Endothelial cell of umbilical vein (primary cell): Measurements from ENCODE around the gene CHST11. TPM values are rescaled to one million over a fixed set of nuclear protein-coding genes. Genes with fewer than 3 reads are reported as not detected.
A peak's percentile ranks its signal among the peaks of the same experiment; 100 is the strongest.

ENCODE experiments used
- BruUV-seq: library from RNA; stranded (reverse); fragments of 400-500 nt; replicated peaks from 2 replicates; lab custom pipeline; 2021; lab: Mats Ljungman, UMichigan
- CTCF ChIA-PET: fragments of 300-600, 350-600 bp; sonication (Branson Sonifier 250); formaldehyde crosslinking; loops from one replicate; lab custom pipeline; 2021; ENCODE audit warnings: antibody characterized with exemption, inconsistent platforms; lab: Charles Lee
- POLR2A ChIA-PET: fragments of 300-600, 350-600 bp; sonication (Branson Sonifier 250); formaldehyde crosslinking; loops from one replicate; lab custom pipeline; 2021; ENCODE audit warnings: antibody characterized with exemption, inconsistent platforms; lab: Charles Lee
- DNase-seq: peaks from one replicate; pipeline ENCODE4 v3.0.0-alpha.2; 2011; ENCODE audit warnings: low read depth, low spot score
- FAIRE-seq: peaks from 2 replicates; lab custom pipeline; 2011; peaks lifted over from hg19 to GRCh38; lab: Jason Lieb, UNC
- H2AFZ ChIP-seq: 2 replicates; pipeline ENCODE4 v1.6.0; 2012; ENCODE audit warnings: low read depth, low read length, control low read depth, inconsistent platforms
- H3K27ac ChIP-seq: 2 replicates; pipeline ENCODE4 v1.5.1; 2011; ENCODE audit warnings: low read depth, mild to moderate bottlenecking, control low read depth, low read length, moderate library complexity; ENCODE audit not compliant: insufficient read depth
- H3K27me3 ChIP-seq, 2 experiments: 2 replicates each; pipeline versions ENCODE4 v1.6.0 to v1.6.1; 2011; ENCODE audit warnings: low read length in 2 of 2, mixed read lengths in 1 of 2; ENCODE audit not compliant: control insufficient read depth in 2 of 2, insufficient read depth in 2 of 2
- H3K36me3 ChIP-seq, 2 experiments: 2 replicates in 1 of 2; 3 replicates in 1 of 2; pipeline ENCODE4 v1.5.1; 2011; ENCODE audit warnings: low read length in 2 of 2, mild to moderate bottlenecking in 1 of 2, moderate library complexity in 1 of 2; ENCODE audit not compliant: control insufficient read depth in 2 of 2, insufficient read depth in 2 of 2; ENCODE audit errors: extremely low read depth in 1 of 2
- H3K4me1 ChIP-seq: 3 replicates; pipeline ENCODE4 v1.5.1; 2011; ENCODE audit warnings: mild to moderate bottlenecking, low read length; ENCODE audit not compliant: control insufficient read depth, insufficient read depth; ENCODE audit errors: extremely low read depth
- H3K4me2 ChIP-seq: 2 replicates; pipeline ENCODE4 v1.6.1; 2011; ENCODE audit warnings: low read length, control low read depth, mixed read lengths; ENCODE audit not compliant: insufficient read depth
- H3K4me3 ChIP-seq, 3 experiments: fragments of 200-600 bp in 1 of 3; sonication (generic), shearing (Covaris generic) in 1 of 3; replicated peaks in 1 of 3; 2 replicates each; pipeline ENCODE4 v1.5.1; 2011 to 2016; ENCODE audit warnings: control low read depth in 3 of 3, low read length in 3 of 3, mild to moderate bottlenecking in 2 of 3, inconsistent platforms in 1 of 3, low read depth in 1 of 3, moderate library complexity in 1 of 3; ENCODE audit not compliant: insufficient read depth in 1 of 3
- H3K79me2 ChIP-seq: 2 replicates; pipeline ENCODE4 v1.6.0; 2012; ENCODE audit warnings: low read length, inconsistent platforms; ENCODE audit not compliant: control insufficient read depth, insufficient read depth
- H3K9ac ChIP-seq: replicated peaks from 2 replicates; pipeline ENCODE3; 2011; ENCODE audit warnings: low read length, control low read depth; ENCODE audit not compliant: insufficient read depth; ENCODE audit errors: extremely low read depth
- H3K9me1 ChIP-seq: replicated peaks from 3 replicates; pipeline ENCODE4 v1.6.0; 2011; ENCODE audit warnings: mild to moderate bottlenecking, low read length; ENCODE audit not compliant: control insufficient read depth, insufficient read depth; ENCODE audit errors: extremely low read depth
- H3K9me3 ChIP-seq: replicated peaks from 2 replicates; pipeline ENCODE4 v1.5.1; 2012; ENCODE audit warnings: low read length, inconsistent platforms; ENCODE audit not compliant: control insufficient read depth, insufficient read depth
- H4K20me1 ChIP-seq: replicated peaks from 2 replicates; pipeline ENCODE3; 2011; ENCODE audit warnings: mild to moderate bottlenecking, low read length; ENCODE audit not compliant: control insufficient read depth, insufficient read depth; ENCODE audit errors: extremely low read depth
- CTCF ChIP-seq, 2 donors: IDR thresholded peaks; 1 replicate in 1 of 2; 2 replicates in 1 of 2; pipeline ENCODE4 v1.5.1; 2011; ENCODE audit warnings: low read length in 2 of 2, mild to moderate bottlenecking in 2 of 2, moderate library complexity in 2 of 2, control low read depth in 1 of 2, inconsistent platforms in 1 of 2, low read depth in 1 of 2; ENCODE audit not compliant: insufficient read depth in 1 of 2; ENCODE audit errors: extremely low read depth in 1 of 2
- EZH2 ChIP-seq: IDR thresholded peaks from 2 replicates; pipeline ENCODE4 v1.6.1; 2012; ENCODE audit warnings: borderline replicate concordance, low read depth, mild to moderate bottlenecking, moderate library complexity, low read length, inconsistent platforms; ENCODE audit not compliant: severe bottlenecking
- FOS ChIP-seq: IDR thresholded peaks from 2 replicates; pipeline ENCODE4 v1.6.1; 2011; ENCODE audit warnings: mild to moderate bottlenecking, low read length, moderate library complexity, borderline replicate concordance; ENCODE audit not compliant: insufficient read depth
- GATA2 ChIP-seq: IDR thresholded peaks from 2 replicates; pipeline ENCODE4 v1.7.0; 2011; ENCODE audit warnings: low read depth, mild to moderate bottlenecking, moderate library complexity, mixed read lengths, low read length; ENCODE audit not compliant: insufficient read length, insufficient read depth
- JUN ChIP-seq: IDR thresholded peaks from 2 replicates; pipeline ENCODE4 v1.6.1; 2011; ENCODE audit warnings: borderline replicate concordance, low read depth; ENCODE audit not compliant: insufficient read length, insufficient read depth
- MAX ChIP-seq: IDR thresholded peaks from 2 replicates; pipeline ENCODE4 v1.6.1; 2011; ENCODE audit not compliant: insufficient read depth, insufficient read length
- MYC ChIP-seq: IDR thresholded peaks from one replicate; pipeline ENCODE4 v1.6.1; 2011; ENCODE audit warnings: mild to moderate bottlenecking, low read depth, low read length
- POLR2A ChIP-seq: IDR thresholded peaks from 2 replicates; pipeline ENCODE4 v1.6.1; 2012; ENCODE audit warnings: low read depth, mild to moderate bottlenecking, control low read depth, low read length
- POLR2AphosphoS5 ChIP-seq: IDR thresholded peaks from 2 replicates; pipeline ENCODE4 v1.6.1; 2012; ENCODE audit warnings: low read depth, mild to moderate bottlenecking, control low read depth, low read length, moderate library complexity; ENCODE audit not compliant: insufficient read depth
- dilution Hi-C: fragments of 300-500 bp; cut with MboI; formaldehyde crosslinking; loops from one replicate; pipeline ENCODE4 v1.15.0; 2019; ENCODE audit warnings: low sequenced_read_pairs; ENCODE audit not compliant: extremely low pct_ligation_motif_present
- intact Hi-C: fragments of 100-400 bp; cut with micrococcal nuclease; formaldehyde crosslinking; loops from one replicate; pipeline ENCODE4 v1.10.0; 2022
- polyA plus RNA-seq, 4 experiments: library from polyadenylated mRNA; depleted of rRNA in 3 of 4; stranded (reverse) in 3 of 4; unstranded in 1 of 4; fragments of >200 nt; gene quantifications; 2 replicates each; pipeline versions ENCODE4 v1.2.1 to v1.2.3, GENCODE V29; 2011 to 2012; ENCODE audit warnings: missing spikeins in 1 of 4
- total RNA-seq: library from RNA; stranded (reverse); gene quantifications from 2 replicates; pipeline ENCODE4 v1.2.3, GENCODE V29; 2021

Gene CHST11
- total and polyA plus RNA-seq, 2 donors (not counting 3 experiments of a cell fraction or from before 2014, with no cell fraction given), result 19.7 to 20.9 TPM

GRCh38 chr12:104673696-104674482 is 217.1 kb downstream of the CHST11 start:
- no peak for DNase-seq
- H3K4me2 ChIP-seq, result no peak overlapping the region
- H3K4me1 ChIP-seq, result peaks cover 19% of the 10 kb centered on the region
- BruUV-seq, result no TSS peak
- peaks cover 3% of the 10 kb centered on the region for H3K79me2 ChIP-seq
- CTCF ChIA-PET, result no interaction called here
- intact Hi-C loops (loop anchor here (2.0 to 10.0 kb wide), 4 partner anchors 13 to 381 kb away; no protein-coding TSS in a partner anchor), dilution Hi-C loops (no loop called here)
- no peak overlapping the region for H3K4me3 ChIP-seq
- FAIRE-seq, result peak; percentile 18
- no peak overlapping the region for H2AFZ ChIP-seq
- H3K9me1 ChIP-seq, result no peaks in the 10 kb centered on the region
- H3K27ac ChIP-seq, result no peak overlapping the region
- no peaks in the 10 kb centered on the region for H3K9me3 ChIP-seq
- H3K36me3 ChIP-seq, result no peaks in the 10 kb centered on the region
- TF ChIP-seq GATA2, result no peak
- no peak for TF ChIP-seq FOS
- POLR2A ChIA-PET, result no interaction called here
- H3K9ac ChIP-seq, result no peak overlapping the region
- no peaks in the 10 kb centered on the region for H3K27me3 ChIP-seq
- H4K20me1 ChIP-seq, result no peaks in the 10 kb centered on the region

GRCh38 chr12:104676636-104677035 is 219.9 kb downstream of the CHST11 start:
- CTCF ChIA-PET, result no interaction called here

More at GRCh38 chr12:104676636-104677035, 219.9 kb downstream of the CHST11 start:
- H3K9ac ChIP-seq, result no peak overlapping the region
- FAIRE-seq (no peak), DNase-seq (no peak)
- H3K36me3 ChIP-seq, result no peaks in the 10 kb centered on the region
- H3K27me3 ChIP-seq, result no peaks in the 10 kb centered on the region
- no peak overlapping the region for H3K27ac ChIP-seq
- intact Hi-C loops, result loop anchor here (10.0 kb wide), 1 partner anchor 378 kb away; no protein-coding TSS in a partner anchor
- H3K4me1 ChIP-seq, result peaks cover 12% of the 10 kb centered on the region
- peaks cover 3% of the 10 kb centered on the region for H3K79me2 ChIP-seq
- H4K20me1 ChIP-seq, result no peaks in the 10 kb centered on the region
- no TSS peak for BruUV-seq
- no peak overlapping the region for H3K4me2 ChIP-seq
- POLR2A ChIA-PET, result no interaction called here
- H3K9me3 ChIP-seq, result no peaks in the 10 kb centered on the region
- H2AFZ ChIP-seq, result no peak overlapping the region
- dilution Hi-C loops, result no loop called here
- H3K4me3 ChIP-seq, result no peak overlapping the region
- TF ChIP-seq JUN (no peak), MAX (no peak), POLR2A (no peak), EZH2 (no peak), FOS (no peak), POLR2AphosphoS5 (no peak), MYC (no peak), GATA2 (no peak), CTCF (IDR thresholded peaks at IDR 0.05; ENCODE audit: extremely low read depth in 1 of 2, insufficient read depth in 1 of 2, low read depth in 1 of 2, low read length in 2 of 2) (no peak)
- no peaks in the 10 kb centered on the region for H3K9me1 ChIP-seq
